ENCODE measurements around the gene BLTP2.

DNA sequence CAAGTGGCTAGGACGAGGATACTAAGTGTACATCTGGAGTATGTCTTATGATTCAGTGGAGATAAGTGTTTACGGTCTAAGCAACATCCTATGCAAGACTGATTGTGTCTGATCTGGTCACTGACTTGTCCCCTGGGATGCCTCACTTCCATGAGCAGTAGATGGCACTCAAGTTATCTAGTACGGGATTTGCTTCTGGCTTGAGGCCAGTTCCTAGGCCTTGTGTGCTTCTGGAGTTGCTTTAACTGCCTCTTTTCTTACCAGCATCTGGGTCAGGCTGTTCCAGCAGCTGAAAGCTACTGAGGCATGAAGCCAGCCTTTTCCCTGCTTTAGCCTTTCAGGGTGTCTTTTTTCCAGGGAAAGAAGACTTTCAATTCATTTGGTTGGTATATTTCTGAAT is 40.0 kb upstream of the BLTP2 start:
- TF ChIP-seq, protein P1, sequence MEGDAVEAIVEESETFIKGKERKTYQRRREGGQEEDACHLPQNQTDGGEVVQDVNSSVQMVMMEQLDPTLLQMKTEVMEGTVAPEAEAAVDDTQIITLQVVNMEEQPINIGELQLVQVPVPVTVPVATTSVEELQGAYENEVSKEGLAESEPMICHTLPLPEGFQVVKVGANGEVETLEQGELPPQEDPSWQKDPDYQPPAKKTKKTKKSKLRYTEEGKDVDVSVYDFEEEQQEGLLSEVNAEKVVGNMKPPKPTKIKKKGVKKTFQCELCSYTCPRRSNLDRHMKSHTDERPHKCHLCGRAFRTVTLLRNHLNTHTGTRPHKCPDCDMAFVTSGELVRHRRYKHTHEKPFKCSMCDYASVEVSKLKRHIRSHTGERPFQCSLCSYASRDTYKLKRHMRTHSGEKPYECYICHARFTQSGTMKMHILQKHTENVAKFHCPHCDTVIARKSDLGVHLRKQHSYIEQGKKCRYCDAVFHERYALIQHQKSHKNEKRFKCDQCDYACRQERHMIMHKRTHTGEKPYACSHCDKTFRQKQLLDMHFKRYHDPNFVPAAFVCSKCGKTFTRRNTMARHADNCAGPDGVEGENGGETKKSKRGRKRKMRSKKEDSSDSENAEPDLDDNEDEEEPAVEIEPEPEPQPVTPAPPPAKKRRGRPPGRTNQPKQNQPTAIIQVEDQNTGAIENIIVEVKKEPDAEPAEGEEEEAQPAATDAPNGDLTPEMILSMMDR (conservative IDR thresholded peaks at IDR 0.05): no peak
- no peak for TF ChIP-seq EZH2 (IDR thresholded peaks at IDR 0.05; ENCODE audit: low read depth)

All from PC-9 (cell line).